Stimulated activated CD4-positive, alpha-beta T cell treated with anti-CD3 and anti-CD28 coated beads, Interleukin-1b, Interleukin-23, amount 100 ng/mL, for 24 hours (primary cell): Measurements from ENCODE around the gene TMEM242.

ENCODE experiments used
- DNase-seq, 4 experiments: peaks; one replicate each; pipeline ENCODE4 v3.0.0-alpha.2; 2020; ENCODE audit warnings: low read depth in 4 of 4, low spot score in 1 of 4

TMEM242 gene

GRCh38 chr6:157271911-157272310 is 51.4 kb downstream of the TMEM242 start:
- DNase-seq: no peak

GRCh38 chr6:157271441-157271840 is 51.9 kb downstream of the TMEM242 start:
- no peak for DNase-seq

- DNase-seq: no peak
Measured at GRCh38 chr6:157270916-157271315, 52.4 kb downstream of the TMEM242 start.

GRCh38 chr6:157270308-157270707 is 53.0 kb downstream of the TMEM242 start:
- no peak for DNase-seq

- DNase-seq: no peak
Measured at GRCh38 chr6:157269261-157269794, 54.0 kb downstream of the TMEM242 start.

- no peak for DNase-seq
Measured at GRCh38 chr6:157268835-157269234, 54.5 kb downstream of the TMEM242 start.

- no peak for DNase-seq
Measured at GRCh38 chr6:157268396-157268795, 54.9 kb downstream of the TMEM242 start.

GRCh38 chr6:157267654-157268053 is 55.7 kb downstream of the TMEM242 start:
- no peak for DNase-seq

- no peak for DNase-seq
Measured at GRCh38 chr6:157267109-157267611, 56.2 kb downstream of the TMEM242 start.

GRCh38 chr6:157266274-157267101 is 56.8 kb downstream of the TMEM242 start:
- DNase-seq: no peak

GRCh38 chr6:157265635-157266034 is 57.7 kb downstream of the TMEM242 start:
- no peak for DNase-seq

- no peak for DNase-seq
Measured at GRCh38 chr6:157265186-157265585, 58.1 kb downstream of the TMEM242 start.

GRCh38 chr6:157264701-157265100 is 58.6 kb downstream of the TMEM242 start:
- DNase-seq: no peak

- no peak for DNase-seq
Measured at GRCh38 chr6:157263881-157264397, 59.4 kb downstream of the TMEM242 start.

GRCh38 chr6:157263146-157263545 is 60.2 kb downstream of the TMEM242 start:
- no peak for DNase-seq

GRCh38 chr6:157261606-157262005 is 61.7 kb downstream of the TMEM242 start:
- DNase-seq: no peak

GRCh38 chr6:157260735-157261410 is 62.4 kb downstream of the TMEM242 start:
- no peak for DNase-seq

GRCh38 chr6:157259443-157259842 is 63.9 kb downstream of the TMEM242 start:
- no peak for DNase-seq

- no peak for DNase-seq
Measured at GRCh38 chr6:157258878-157259277, 64.4 kb downstream of the TMEM242 start.

- DNase-seq: no peak
Measured at GRCh38 chr6:157255079-157255478, 68.2 kb downstream of the TMEM242 start.

GRCh38 chr6:157254538-157254937 is 68.8 kb downstream of the TMEM242 start:
- no peak for DNase-seq

GRCh38 chr6:157253699-157254098 is 69.6 kb downstream of the TMEM242 start:
- no peak for DNase-seq
